ENCODE results near the gene GPS1.

Gene GPS1

GRCh38 chr17:82010575-82011525 is 40.8 kb upstream of the GPS1 start:
- Histone ChIP-seq H3K36me3 (ENCODE audit: control insufficient read depth, insufficient read depth, low read length) (no peaks in the 10 kb centered on the region), H3K9ac (ENCODE audit: low read length) (no peak overlapping the region), H3K4me3 (ENCODE audit: low read length) (no peak overlapping the region), H3K9me3 (ENCODE audit: control insufficient read depth, low read length) (no peaks in the 10 kb centered on the region), H3K27me3 (ENCODE audit: control insufficient read depth, insufficient read depth, low read length) (no peaks in the 10 kb centered on the region), H3K4me1 (ENCODE audit: control insufficient read depth, insufficient read depth, low read length) (no peaks in the 10 kb centered on the region)

DNA sequence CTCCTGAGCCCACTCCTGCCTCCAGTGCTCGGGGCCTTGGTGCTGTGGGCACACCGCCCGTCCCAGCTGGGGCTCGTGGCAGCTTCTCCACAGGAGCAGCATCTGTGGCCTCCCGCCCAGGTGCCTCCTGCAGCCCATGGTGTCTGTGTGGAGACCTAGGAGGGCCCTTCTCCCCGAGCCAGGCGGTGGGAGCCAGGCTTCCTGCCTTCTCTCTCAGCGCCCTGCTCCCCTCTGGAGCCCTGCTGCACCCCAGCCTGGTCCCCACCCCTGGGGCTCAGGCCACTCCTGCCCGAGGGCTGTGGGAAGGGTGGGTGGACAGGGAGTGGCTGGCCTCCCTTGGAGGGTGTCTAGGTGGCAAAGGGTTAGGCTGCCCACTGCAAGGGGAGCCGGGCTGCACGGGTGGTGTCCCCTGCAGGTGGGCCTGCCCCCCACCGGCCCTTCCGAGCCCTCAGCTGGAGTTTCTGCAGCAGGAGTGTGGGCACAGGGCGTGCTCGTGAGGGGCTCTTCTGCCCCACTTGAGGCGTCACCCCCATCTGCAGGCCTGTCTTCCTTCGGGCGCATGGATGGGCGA is 40.0 kb upstream of the GPS1 start:
- H3K4me3 ChIP-seq (ENCODE audit: low read length): no peak overlapping the region
- no peaks in the 10 kb centered on the region for H3K36me3 ChIP-seq (ENCODE audit: control insufficient read depth, insufficient read depth, low read length)
- H3K9me3 ChIP-seq (ENCODE audit: control insufficient read depth, low read length): no peaks in the 10 kb centered on the region
- no peaks in the 10 kb centered on the region for H3K4me1 ChIP-seq (ENCODE audit: control insufficient read depth, insufficient read depth, low read length)
- no peaks in the 10 kb centered on the region for H3K27me3 ChIP-seq (ENCODE audit: control insufficient read depth, insufficient read depth, low read length)
- H3K9ac ChIP-seq (ENCODE audit: low read length): no peak overlapping the region

DNA sequence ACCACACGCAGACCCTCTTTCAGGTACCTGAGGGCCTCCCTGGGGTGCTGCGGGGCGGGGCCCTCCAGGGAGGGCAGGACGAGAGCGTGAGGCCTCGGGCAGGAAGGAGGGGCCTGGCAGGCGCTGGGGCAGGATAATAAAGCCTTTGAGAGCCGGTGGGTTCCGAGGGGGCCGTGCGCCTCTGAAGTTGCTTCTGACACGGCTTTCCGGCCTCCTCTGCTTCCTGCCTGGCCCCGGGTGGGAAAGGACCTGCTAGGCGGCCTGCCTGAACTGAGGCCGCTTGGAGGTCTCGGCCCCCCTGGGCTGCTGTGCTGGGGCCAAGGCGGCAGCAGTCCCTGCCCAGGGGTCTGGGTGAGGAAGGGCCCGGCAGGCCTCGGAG is 39.4 kb upstream of the GPS1 start:
- H3K9ac ChIP-seq (ENCODE audit: low read length): no peak overlapping the region

DNA sequence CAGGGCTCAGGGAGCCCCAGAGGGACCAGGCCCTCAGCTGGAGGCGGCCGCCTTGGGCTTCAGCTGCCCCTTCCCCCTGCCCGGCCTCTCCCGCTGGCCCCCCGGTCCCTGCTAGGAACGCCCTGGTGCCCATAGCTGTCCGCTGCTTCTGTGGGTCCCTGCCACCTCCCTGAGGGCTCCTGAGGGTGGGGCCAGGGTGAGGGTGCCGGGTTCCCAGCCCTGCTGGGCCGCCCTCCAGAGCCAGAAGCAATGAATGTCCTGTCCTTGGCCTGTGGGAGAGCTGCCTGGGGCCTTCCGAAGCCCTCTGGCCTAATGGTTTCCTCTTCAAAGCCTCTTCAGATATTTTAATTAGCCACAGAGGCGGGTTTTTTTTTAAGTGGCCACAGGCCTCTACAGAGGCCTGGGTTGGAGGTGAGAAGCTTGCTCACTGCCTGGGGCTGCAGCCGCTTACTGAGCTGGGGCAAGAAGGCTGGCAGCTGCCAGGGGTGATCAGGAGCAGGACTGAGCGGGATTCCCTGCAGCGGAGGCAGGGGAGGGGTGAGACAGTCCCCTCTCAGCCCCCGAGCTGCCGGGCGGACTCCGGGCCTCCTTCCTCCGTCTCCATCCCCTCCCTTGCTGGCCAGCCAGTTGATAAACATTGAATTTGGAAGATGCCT is 38.9 kb upstream of the GPS1 start:
- Histone ChIP-seq H3K4me1 (ENCODE audit: control insufficient read depth, insufficient read depth, low read length) (no peaks in the 10 kb centered on the region), H3K27me3 (ENCODE audit: control insufficient read depth, insufficient read depth, low read length) (no peaks in the 10 kb centered on the region), H3K9me3 (ENCODE audit: control insufficient read depth, low read length) (no peaks in the 10 kb centered on the region), H3K36me3 (ENCODE audit: control insufficient read depth, insufficient read depth, low read length) (no peaks in the 10 kb centered on the region), H3K9ac (ENCODE audit: low read length) (no peak overlapping the region), H3K4me3 (ENCODE audit: low read length) (no peak overlapping the region)

More for the DNA sequence above, 39.4 kb upstream of the GPS1 start:
- no peaks in the 10 kb centered on the region for H3K36me3 ChIP-seq (ENCODE audit: control insufficient read depth, insufficient read depth, low read length)
- H3K4me3 ChIP-seq (ENCODE audit: low read length): no peak overlapping the region
- no peaks in the 10 kb centered on the region for H3K4me1 ChIP-seq (ENCODE audit: control insufficient read depth, insufficient read depth, low read length)
- H3K27me3 ChIP-seq (ENCODE audit: control insufficient read depth, insufficient read depth, low read length): no peaks in the 10 kb centered on the region
- no peaks in the 10 kb centered on the region for H3K9me3 ChIP-seq (ENCODE audit: control insufficient read depth, low read length)

GRCh38 chr17:82013341-82013740 is 38.4 kb upstream of the GPS1 start:
- Histone ChIP-seq H3K9ac (ENCODE audit: low read length) (no peak overlapping the region), H3K36me3 (ENCODE audit: control insufficient read depth, insufficient read depth, low read length) (no peaks in the 10 kb centered on the region), H3K4me3 (ENCODE audit: low read length) (no peak overlapping the region), H3K27me3 (ENCODE audit: control insufficient read depth, insufficient read depth, low read length) (no peaks in the 10 kb centered on the region), H3K4me1 (ENCODE audit: control insufficient read depth, insufficient read depth, low read length) (no peaks in the 10 kb centered on the region), H3K9me3 (ENCODE audit: control insufficient read depth, low read length) (no peaks in the 10 kb centered on the region)

DNA sequence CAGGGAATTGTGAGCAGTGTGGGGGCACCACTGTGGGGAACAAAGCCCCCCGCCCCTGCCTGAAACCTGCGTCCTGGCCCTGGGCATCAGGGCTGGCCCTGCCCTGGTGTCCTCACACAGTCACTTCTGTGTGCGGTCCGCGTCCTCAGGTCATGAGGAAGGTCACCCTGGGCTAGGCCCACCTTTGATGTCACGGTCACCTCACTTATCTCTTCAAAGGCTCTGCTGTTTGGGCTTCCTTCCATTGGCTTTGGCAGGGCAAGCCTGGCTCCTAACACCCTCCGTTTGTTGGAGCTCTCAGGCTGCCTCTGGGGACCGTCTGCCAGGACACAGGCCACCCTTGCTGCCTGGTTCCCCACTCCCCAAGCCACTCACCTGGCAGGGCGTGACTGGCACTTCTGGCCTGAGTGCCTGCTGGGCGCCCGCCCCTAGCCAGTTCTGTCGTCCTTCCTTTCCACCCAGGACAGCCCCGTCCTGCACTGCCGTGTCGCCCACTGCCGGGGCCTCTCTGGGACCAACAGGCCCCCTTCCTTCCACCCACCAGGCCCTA is 37.9 kb upstream of the GPS1 start:
- Histone ChIP-seq H3K27me3 (ENCODE audit: control insufficient read depth, insufficient read depth, low read length) (no peaks in the 10 kb centered on the region), H3K4me3 (ENCODE audit: low read length) (no peak overlapping the region), H3K4me1 (ENCODE audit: control insufficient read depth, insufficient read depth, low read length) (no peaks in the 10 kb centered on the region), H3K36me3 (ENCODE audit: control insufficient read depth, insufficient read depth, low read length) (no peaks in the 10 kb centered on the region), H3K9ac (ENCODE audit: low read length) (no peak overlapping the region), H3K9me3 (ENCODE audit: control insufficient read depth, low read length) (no peaks in the 10 kb centered on the region)

DNA sequence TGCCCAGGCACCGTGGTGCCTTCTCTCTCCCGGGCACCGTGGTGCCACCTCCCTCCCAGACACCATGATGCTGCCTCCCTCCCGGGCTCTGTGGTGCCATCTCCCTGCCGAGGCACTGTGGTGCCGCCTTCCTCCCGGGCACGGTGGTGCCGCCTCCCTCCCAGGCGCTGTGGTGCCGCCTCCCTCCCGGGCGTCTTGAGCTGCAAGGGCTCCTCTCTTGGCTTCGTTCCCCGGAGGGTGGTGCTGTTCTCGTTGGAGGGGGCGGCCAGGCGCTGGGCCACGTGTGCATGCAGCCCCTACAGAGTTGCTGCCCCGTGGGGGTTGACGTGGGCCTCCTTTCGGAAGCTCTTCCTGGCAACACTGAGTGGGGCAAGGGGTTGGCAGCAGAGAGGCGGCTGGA is 37.3 kb upstream of the GPS1 start:
- H3K9me3 ChIP-seq (ENCODE audit: control insufficient read depth, low read length): no peaks in the 10 kb centered on the region
- no peak overlapping the region for H3K9ac ChIP-seq (ENCODE audit: low read length)
- no peak overlapping the region for H3K4me3 ChIP-seq (ENCODE audit: low read length)
- H3K4me1 ChIP-seq (ENCODE audit: control insufficient read depth, insufficient read depth, low read length): peaks cover 3% of the 10 kb centered on the region
- H3K36me3 ChIP-seq (ENCODE audit: control insufficient read depth, insufficient read depth, low read length): no peaks in the 10 kb centered on the region
- no peaks in the 10 kb centered on the region for H3K27me3 ChIP-seq (ENCODE audit: control insufficient read depth, insufficient read depth, low read length)

- Histone ChIP-seq H3K36me3 (ENCODE audit: control insufficient read depth, insufficient read depth, low read length) (no peaks in the 10 kb centered on the region), H3K9me3 (ENCODE audit: control insufficient read depth, low read length) (no peaks in the 10 kb centered on the region), H3K4me3 (ENCODE audit: low read length) (no peak overlapping the region), H3K27me3 (ENCODE audit: control insufficient read depth, insufficient read depth, low read length) (no peaks in the 10 kb centered on the region), H3K4me1 (ENCODE audit: control insufficient read depth, insufficient read depth, low read length) (peaks cover 8% of the 10 kb centered on the region), H3K9ac (ENCODE audit: low read length) (no peak overlapping the region)
Measured at GRCh38 chr17:82014971-82015310, 36.8 kb upstream of the GPS1 start.

- H3K9ac ChIP-seq (ENCODE audit: low read length): no peak overlapping the region
- H3K9me3 ChIP-seq (ENCODE audit: control insufficient read depth, low read length): no peaks in the 10 kb centered on the region
- H3K4me3 ChIP-seq (ENCODE audit: low read length): no peak overlapping the region
- H3K4me1 ChIP-seq (ENCODE audit: control insufficient read depth, insufficient read depth, low read length): peaks cover 13% of the 10 kb centered on the region
- no peaks in the 10 kb centered on the region for H3K36me3 ChIP-seq (ENCODE audit: control insufficient read depth, insufficient read depth, low read length)
- no peaks in the 10 kb centered on the region for H3K27me3 ChIP-seq (ENCODE audit: control insufficient read depth, insufficient read depth, low read length)
Measured at GRCh38 chr17:82015311-82015971, 36.3 kb upstream of the GPS1 start.

DNA sequence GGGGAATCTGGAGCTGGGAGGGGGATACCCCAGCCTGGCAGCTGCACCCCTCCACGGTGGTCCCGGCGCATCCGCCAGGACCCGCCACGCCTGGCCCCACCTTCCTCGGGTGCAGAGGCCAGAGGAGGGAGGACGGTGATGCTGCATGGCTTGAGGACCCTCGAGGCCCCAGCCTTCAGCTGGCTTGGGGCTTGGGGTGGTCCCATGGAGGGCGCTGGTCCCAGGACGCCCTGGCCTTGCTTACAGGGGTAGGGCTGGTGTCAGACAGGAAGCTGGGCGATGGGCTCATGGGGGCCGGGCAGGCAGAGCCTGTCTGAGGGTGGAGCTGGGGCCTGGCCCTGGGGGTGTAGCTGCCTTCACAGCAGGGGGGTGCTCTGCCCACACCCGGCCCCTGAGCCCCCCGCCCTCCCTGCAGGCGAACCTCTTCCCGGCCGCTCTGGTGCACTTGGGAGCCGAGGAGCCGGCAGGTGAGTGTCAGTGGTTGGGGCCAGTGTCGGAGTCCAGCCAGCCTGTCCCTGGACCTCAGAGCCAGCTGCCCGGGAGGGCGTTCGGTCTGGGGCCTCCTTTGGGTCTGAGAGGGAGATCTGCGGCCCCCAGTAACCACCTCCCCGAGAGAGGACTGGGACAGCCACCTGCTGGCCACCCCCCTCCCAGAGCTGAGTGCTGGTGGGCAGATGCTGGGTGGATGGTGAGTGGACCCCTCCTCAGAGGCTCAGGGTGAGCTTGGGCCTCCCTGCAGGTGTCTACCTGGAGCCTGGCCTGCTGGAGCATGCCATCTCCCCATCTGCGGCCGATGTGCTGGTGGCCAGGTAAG is 35.4 kb upstream of the GPS1 start:
- H3K36me3 ChIP-seq (ENCODE audit: control insufficient read depth, insufficient read depth, low read length): no peaks in the 10 kb centered on the region
- no peaks in the 10 kb centered on the region for H3K27me3 ChIP-seq (ENCODE audit: control insufficient read depth, insufficient read depth, low read length)
- no peaks in the 10 kb centered on the region for H3K9me3 ChIP-seq (ENCODE audit: control insufficient read depth, low read length)
- H3K4me3 ChIP-seq (ENCODE audit: low read length): no peak overlapping the region
- no peak overlapping the region for H3K9ac ChIP-seq (ENCODE audit: low read length)
- H3K4me1 ChIP-seq (ENCODE audit: control insufficient read depth, insufficient read depth, low read length): peaks cover 20% of the 10 kb centered on the region

- Histone ChIP-seq H3K27me3 (ENCODE audit: control insufficient read depth, insufficient read depth, low read length) (no peaks in the 10 kb centered on the region), H3K36me3 (ENCODE audit: control insufficient read depth, insufficient read depth, low read length) (no peaks in the 10 kb centered on the region)
Measured at GRCh38 chr17:82016875-82017459, 34.7 kb upstream of the GPS1 start.

More at GRCh38 chr17:82016875-82017459, 34.7 kb upstream of the GPS1 start:
- peaks cover 27% of the 10 kb centered on the region for H3K4me1 ChIP-seq (ENCODE audit: control insufficient read depth, insufficient read depth, low read length)
- no peaks in the 10 kb centered on the region for H3K9me3 ChIP-seq (ENCODE audit: control insufficient read depth, low read length)
- no peak overlapping the region for H3K4me3 ChIP-seq (ENCODE audit: low read length)
- no peak overlapping the region for H3K9ac ChIP-seq (ENCODE audit: low read length)
